Endothelial cell of umbilical vein (primary cell): ENCODE data around the gene CHMP4B. TPM values are rescaled to one million over a fixed set of nuclear protein-coding genes. Genes with fewer than 3 reads are reported as not detected.

Source experiments
- BruUV-seq: library from RNA; stranded (reverse); fragments of 400-500 nt; replicated peaks from 2 replicates; lab custom pipeline; 2021; lab: Mats Ljungman, UMichigan
- CTCF ChIA-PET: fragments of 300-600, 350-600 bp; sonication (Branson Sonifier 250); formaldehyde crosslinking; loops from one replicate; lab custom pipeline; 2021; ENCODE audit warnings: antibody characterized with exemption, inconsistent platforms; lab: Charles Lee
- POLR2A ChIA-PET: fragments of 300-600, 350-600 bp; sonication (Branson Sonifier 250); formaldehyde crosslinking; loops from one replicate; lab custom pipeline; 2021; ENCODE audit warnings: antibody characterized with exemption, inconsistent platforms; lab: Charles Lee
- DNase-seq: peaks from one replicate; pipeline ENCODE4 v3.0.0-alpha.2; 2011; ENCODE audit warnings: low read depth, low spot score
- FAIRE-seq: peaks from 2 replicates; lab custom pipeline; 2011; peaks lifted over from hg19 to GRCh38; lab: Jason Lieb, UNC
- H2AFZ ChIP-seq: 2 replicates; pipeline ENCODE4 v1.6.0; 2012; ENCODE audit warnings: low read depth, low read length, control low read depth, inconsistent platforms
- H3K27ac ChIP-seq: 2 replicates; pipeline ENCODE4 v1.5.1; 2011; ENCODE audit warnings: low read depth, mild to moderate bottlenecking, control low read depth, low read length, moderate library complexity; ENCODE audit not compliant: insufficient read depth
- H3K27me3 ChIP-seq, 2 experiments: 2 replicates each; pipeline versions ENCODE4 v1.6.0 to v1.6.1; 2011; ENCODE audit warnings: low read length in 2 of 2, mixed read lengths in 1 of 2; ENCODE audit not compliant: control insufficient read depth in 2 of 2, insufficient read depth in 2 of 2
- H3K36me3 ChIP-seq, 2 experiments: 2 replicates in 1 of 2; 3 replicates in 1 of 2; pipeline ENCODE4 v1.5.1; 2011; ENCODE audit warnings: low read length in 2 of 2, mild to moderate bottlenecking in 1 of 2, moderate library complexity in 1 of 2; ENCODE audit not compliant: control insufficient read depth in 2 of 2, insufficient read depth in 2 of 2; ENCODE audit errors: extremely low read depth in 1 of 2
- H3K4me1 ChIP-seq: 3 replicates; pipeline ENCODE4 v1.5.1; 2011; ENCODE audit warnings: mild to moderate bottlenecking, low read length; ENCODE audit not compliant: control insufficient read depth, insufficient read depth; ENCODE audit errors: extremely low read depth
- H3K4me2 ChIP-seq: 2 replicates; pipeline ENCODE4 v1.6.1; 2011; ENCODE audit warnings: low read length, control low read depth, mixed read lengths; ENCODE audit not compliant: insufficient read depth
- H3K4me3 ChIP-seq, 3 experiments: fragments of 200-600 bp in 1 of 3; sonication (generic), shearing (Covaris generic) in 1 of 3; replicated peaks in 1 of 3; 2 replicates each; pipeline ENCODE4 v1.5.1; 2011 to 2016; ENCODE audit warnings: control low read depth in 3 of 3, low read length in 3 of 3, mild to moderate bottlenecking in 2 of 3, inconsistent platforms in 1 of 3, low read depth in 1 of 3, moderate library complexity in 1 of 3; ENCODE audit not compliant: insufficient read depth in 1 of 3
- H3K79me2 ChIP-seq: 2 replicates; pipeline ENCODE4 v1.6.0; 2012; ENCODE audit warnings: low read length, inconsistent platforms; ENCODE audit not compliant: control insufficient read depth, insufficient read depth
- H3K9ac ChIP-seq: replicated peaks from 2 replicates; pipeline ENCODE3; 2011; ENCODE audit warnings: low read length, control low read depth; ENCODE audit not compliant: insufficient read depth; ENCODE audit errors: extremely low read depth
- H3K9me1 ChIP-seq: replicated peaks from 3 replicates; pipeline ENCODE4 v1.6.0; 2011; ENCODE audit warnings: mild to moderate bottlenecking, low read length; ENCODE audit not compliant: control insufficient read depth, insufficient read depth; ENCODE audit errors: extremely low read depth
- H3K9me3 ChIP-seq: replicated peaks from 2 replicates; pipeline ENCODE4 v1.5.1; 2012; ENCODE audit warnings: low read length, inconsistent platforms; ENCODE audit not compliant: control insufficient read depth, insufficient read depth
- H4K20me1 ChIP-seq: replicated peaks from 2 replicates; pipeline ENCODE3; 2011; ENCODE audit warnings: mild to moderate bottlenecking, low read length; ENCODE audit not compliant: control insufficient read depth, insufficient read depth; ENCODE audit errors: extremely low read depth
- EZH2 ChIP-seq: IDR thresholded peaks from 2 replicates; pipeline ENCODE4 v1.6.1; 2012; ENCODE audit warnings: borderline replicate concordance, low read depth, mild to moderate bottlenecking, moderate library complexity, low read length, inconsistent platforms; ENCODE audit not compliant: severe bottlenecking
- FOS ChIP-seq: IDR thresholded peaks from 2 replicates; pipeline ENCODE4 v1.6.1; 2011; ENCODE audit warnings: mild to moderate bottlenecking, low read length, moderate library complexity, borderline replicate concordance; ENCODE audit not compliant: insufficient read depth
- GATA2 ChIP-seq: IDR thresholded peaks from 2 replicates; pipeline ENCODE4 v1.7.0; 2011; ENCODE audit warnings: low read depth, mild to moderate bottlenecking, moderate library complexity, mixed read lengths, low read length; ENCODE audit not compliant: insufficient read length, insufficient read depth
- JUN ChIP-seq: IDR thresholded peaks from 2 replicates; pipeline ENCODE4 v1.6.1; 2011; ENCODE audit warnings: borderline replicate concordance, low read depth; ENCODE audit not compliant: insufficient read length, insufficient read depth
- MYC ChIP-seq: IDR thresholded peaks from one replicate; pipeline ENCODE4 v1.6.1; 2011; ENCODE audit warnings: mild to moderate bottlenecking, low read depth, low read length
- POLR2A ChIP-seq: IDR thresholded peaks from 2 replicates; pipeline ENCODE4 v1.6.1; 2012; ENCODE audit warnings: low read depth, mild to moderate bottlenecking, control low read depth, low read length
- POLR2AphosphoS5 ChIP-seq: IDR thresholded peaks from 2 replicates; pipeline ENCODE4 v1.6.1; 2012; ENCODE audit warnings: low read depth, mild to moderate bottlenecking, control low read depth, low read length, moderate library complexity; ENCODE audit not compliant: insufficient read depth
- dilution Hi-C: fragments of 300-500 bp; cut with MboI; formaldehyde crosslinking; loops from one replicate; pipeline ENCODE4 v1.15.0; 2019; ENCODE audit warnings: low sequenced_read_pairs; ENCODE audit not compliant: extremely low pct_ligation_motif_present
- intact Hi-C: fragments of 100-400 bp; cut with micrococcal nuclease; formaldehyde crosslinking; loops from one replicate; pipeline ENCODE4 v1.10.0; 2022
- polyA plus RNA-seq, 4 experiments: library from polyadenylated mRNA; depleted of rRNA in 3 of 4; stranded (reverse) in 3 of 4; unstranded in 1 of 4; fragments of >200 nt; gene quantifications; 2 replicates each; pipeline versions ENCODE4 v1.2.1 to v1.2.3, GENCODE V29; 2011 to 2012; ENCODE audit warnings: missing spikeins in 1 of 4
- total RNA-seq: library from RNA; stranded (reverse); gene quantifications from 2 replicates; pipeline ENCODE4 v1.2.3, GENCODE V29; 2021
- TF ChIP-seq, protein P1 (sequence below): IDR thresholded peaks from 2 replicates; pipeline ENCODE4 v1.6.1; 2011; ENCODE audit not compliant: insufficient read depth, insufficient read length
- TF ChIP-seq, protein P2 (sequence below), 2 donors: IDR thresholded peaks; 1 replicate in 1 of 2; 2 replicates in 1 of 2; pipeline ENCODE4 v1.5.1; 2011; ENCODE audit warnings: low read length in 2 of 2, mild to moderate bottlenecking in 2 of 2, moderate library complexity in 2 of 2, control low read depth in 1 of 2, inconsistent platforms in 1 of 2, low read depth in 1 of 2; ENCODE audit not compliant: insufficient read depth in 1 of 2; ENCODE audit errors: extremely low read depth in 1 of 2

The CHMP4B gene
- total and polyA plus RNA-seq, 2 donors (not counting 3 experiments of a cell fraction or from before 2014, with no cell fraction given): 64.7 to 112 TPM

- ChIA-PET POLR2A (no interaction called here), CTCF (interaction anchor here (1.4 kb wide), 1 partner anchor 14 kb away, joined by 3 read pairs; no protein-coding TSS in a partner anchor)
- BruUV-seq: no TSS peak
- FAIRE-seq (no peak), DNase-seq (no peak)
- Histone ChIP-seq H3K4me1 (peaks cover 11% of the 10 kb centered on the region), H3K9me1 (no peaks in the 10 kb centered on the region), H3K27me3 (no peaks in the 10 kb centered on the region), H4K20me1 (peaks cover 10% of the 10 kb centered on the region), H3K36me3 (peaks cover 16 to 22% of the 10 kb centered on the region in 2 experiments), H3K4me2 (no peak overlapping the region), H2AFZ (no peak overlapping the region), H3K79me2 (peaks cover 70% of the 10 kb centered on the region), H3K4me3 (no peak overlapping the region), H3K9me3 (no peaks in the 10 kb centered on the region), H3K27ac (no peak overlapping the region), H3K9ac (no peak overlapping the region)
- intact Hi-C loops: no loop called here
- dilution Hi-C loops: no loop called here
- TF ChIP-seq JUN (no peak), POLR2A (no peak), FOS (no peak), GATA2 (no peak), MYC (no peak), EZH2 (no peak), POLR2AphosphoS5 (no peak)
- TF ChIP-seq, protein P1, sequence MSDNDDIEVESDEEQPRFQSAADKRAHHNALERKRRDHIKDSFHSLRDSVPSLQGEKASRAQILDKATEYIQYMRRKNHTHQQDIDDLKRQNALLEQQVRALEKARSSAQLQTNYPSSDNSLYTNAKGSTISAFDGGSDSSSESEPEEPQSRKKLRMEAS: no peak
- TF ChIP-seq, protein P2, sequence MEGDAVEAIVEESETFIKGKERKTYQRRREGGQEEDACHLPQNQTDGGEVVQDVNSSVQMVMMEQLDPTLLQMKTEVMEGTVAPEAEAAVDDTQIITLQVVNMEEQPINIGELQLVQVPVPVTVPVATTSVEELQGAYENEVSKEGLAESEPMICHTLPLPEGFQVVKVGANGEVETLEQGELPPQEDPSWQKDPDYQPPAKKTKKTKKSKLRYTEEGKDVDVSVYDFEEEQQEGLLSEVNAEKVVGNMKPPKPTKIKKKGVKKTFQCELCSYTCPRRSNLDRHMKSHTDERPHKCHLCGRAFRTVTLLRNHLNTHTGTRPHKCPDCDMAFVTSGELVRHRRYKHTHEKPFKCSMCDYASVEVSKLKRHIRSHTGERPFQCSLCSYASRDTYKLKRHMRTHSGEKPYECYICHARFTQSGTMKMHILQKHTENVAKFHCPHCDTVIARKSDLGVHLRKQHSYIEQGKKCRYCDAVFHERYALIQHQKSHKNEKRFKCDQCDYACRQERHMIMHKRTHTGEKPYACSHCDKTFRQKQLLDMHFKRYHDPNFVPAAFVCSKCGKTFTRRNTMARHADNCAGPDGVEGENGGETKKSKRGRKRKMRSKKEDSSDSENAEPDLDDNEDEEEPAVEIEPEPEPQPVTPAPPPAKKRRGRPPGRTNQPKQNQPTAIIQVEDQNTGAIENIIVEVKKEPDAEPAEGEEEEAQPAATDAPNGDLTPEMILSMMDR (IDR thresholded peaks at IDR 0.05; ENCODE audit: extremely low read depth in 1 of 2, insufficient read depth in 1 of 2, low read depth in 1 of 2, low read length in 2 of 2): no peak
These were observed 37.2 kb downstream of the CHMP4B start for GRCh38 chr20:33848391-33848790.
